HG03442 (cell line): ENCODE data around the gene LGALS3.
"Not testable (repeated sequence)": the region's sequence is repeated elsewhere in the genome, so short reads cannot be mapped to it uniquely, and the experiment has no call there.

Experiments
- ATAC-seq: cut with Tn5 transposase; IDR thresholded peaks from one replicate; pipeline ENCODE4 v1.9.1; 2021; ENCODE audit warnings: mild to moderate bottlenecking, moderate library complexity; ENCODE audit not compliant: unreplicated experiment

The LGALS3 gene

GRCh38 chr14:55129086-55129427 is at the start of gene LGALS3:
TSS of gene LGALS3 (plus strand) at chr14:55129252. CDS start at chr14:55137374, 8,122 bp downstream.
- peak; percentile 61 for ATAC-seq

- not testable (repeated sequence) for ATAC-seq
Measured at GRCh38 chr14:55079961-55080360, 49.1 kb upstream of the LGALS3 start.

- ATAC-seq, result no peak
Measured at GRCh38 chr14:55084401-55085059, 44.5 kb upstream of the LGALS3 start.

GRCh38 chr14:55085060-55085660 is 43.9 kb upstream of the LGALS3 start:
- no peak for ATAC-seq

- ATAC-seq, result no peak
Measured at GRCh38 chr14:55086938-55087337, 42.1 kb upstream of the LGALS3 start.

GRCh38 chr14:55088356-55088755 is 40.7 kb upstream of the LGALS3 start:
- ATAC-seq, result no peak

- no peak for ATAC-seq
Measured at GRCh38 chr14:55092341-55092740, 36.7 kb upstream of the LGALS3 start.

GRCh38 chr14:55094292-55095157 is 34.5 kb upstream of the LGALS3 start:
- no peak for ATAC-seq

- ATAC-seq, result peak; percentile 75
Measured at GRCh38 chr14:55097881-55098560, 31.0 kb upstream of the LGALS3 start.

- no peak for ATAC-seq
Measured at GRCh38 chr14:55098561-55098898, 30.5 kb upstream of the LGALS3 start.

- ATAC-seq, result no peak
Measured at GRCh38 chr14:55099756-55100155, 29.3 kb upstream of the LGALS3 start.

- no peak for ATAC-seq
Measured at GRCh38 chr14:55101698-55102097, 27.4 kb upstream of the LGALS3 start.

GRCh38 chr14:55102141-55102621 is 26.9 kb upstream of the LGALS3 start:
- ATAC-seq, result peak; percentile 63

GRCh38 chr14:55103005-55103640 is 25.9 kb upstream of the LGALS3 start:
- ATAC-seq, result peak; percentile 34

GRCh38 chr14:55103971-55104954 is 24.8 kb upstream of the LGALS3 start:
- ATAC-seq, result no peak

- ATAC-seq, result no peak
Measured at GRCh38 chr14:55105991-55106390, 23.1 kb upstream of the LGALS3 start.

- ATAC-seq, result peak; percentile 71
Measured at GRCh38 chr14:55107766-55108554, 21.1 kb upstream of the LGALS3 start.

- no peak for ATAC-seq
Measured at GRCh38 chr14:55109836-55110235, 19.2 kb upstream of the LGALS3 start.
